ENCODE results near the gene PRKCE.
"Not testable (repeated sequence)": the region's sequence is repeated elsewhere in the genome, so short reads cannot be mapped to it uniquely, and the experiment has no call there.

The PRKCE gene

GRCh38 chr2:45896311-45896710 is 244.8 kb downstream of the PRKCE start:
- DNase-seq = no peak

- DNase-seq = no peak
Measured at GRCh38 chr2:45897842-45898241, 246.4 kb downstream of the PRKCE start.

GRCh38 chr2:45898819-45899218 is 247.3 kb downstream of the PRKCE start:
- no peak for DNase-seq

GRCh38 chr2:45899926-45900325 is 248.5 kb downstream of the PRKCE start:
- no peak for DNase-seq

GRCh38 chr2:45901468-45902032 is 250.1 kb downstream of the PRKCE start:
- DNase-seq = no peak

- no peak for DNase-seq
Measured at GRCh38 chr2:45902380-45902779, 250.9 kb downstream of the PRKCE start.

- no peak for DNase-seq
Measured at GRCh38 chr2:45902781-45903375, 251.4 kb downstream of the PRKCE start.

- no peak for DNase-seq
Measured at GRCh38 chr2:45904267-45904945, 252.9 kb downstream of the PRKCE start.

- DNase-seq = no peak
Measured at GRCh38 chr2:45904946-45905631, 253.6 kb downstream of the PRKCE start.

GRCh38 chr2:45905632-45905958 is 254.1 kb downstream of the PRKCE start:
- DNase-seq = no peak

- DNase-seq = no peak
Measured at GRCh38 chr2:45907592-45907991, 256.1 kb downstream of the PRKCE start.

- DNase-seq = no peak
Measured at GRCh38 chr2:45908316-45909170, 257.1 kb downstream of the PRKCE start.

GRCh38 chr2:45909171-45909565 is 257.7 kb downstream of the PRKCE start:
- no peak for DNase-seq

GRCh38 chr2:45909677-45910191 is 258.3 kb downstream of the PRKCE start:
- no peak for DNase-seq

GRCh38 chr2:45910473-45911060 is 259.1 kb downstream of the PRKCE start:
- DNase-seq = no peak

- no peak for DNase-seq
Measured at GRCh38 chr2:45911538-45911937, 260.1 kb downstream of the PRKCE start.

GRCh38 chr2:45912109-45912508 is 260.6 kb downstream of the PRKCE start:
- DNase-seq = no peak

- no peak for DNase-seq
Measured at GRCh38 chr2:45913539-45913938, 262.1 kb downstream of the PRKCE start.

- DNase-seq = no peak
Measured at GRCh38 chr2:45915523-45915922, 264.0 kb downstream of the PRKCE start.

GRCh38 chr2:45917561-45918176 is 266.2 kb downstream of the PRKCE start:
- DNase-seq = not testable (repeated sequence)

GRCh38 chr2:45918463-45919159 is 267.1 kb downstream of the PRKCE start:
- DNase-seq = no peak
